HG03045 (cell line): ENCODE results near the gene PCGF1.

Experiments
- ATAC-seq: cut with Tn5 transposase; IDR thresholded peaks from one replicate; pipeline ENCODE4 v1.9.1; 2021; ENCODE audit warnings: mild to moderate bottlenecking, moderate library complexity; ENCODE audit not compliant: unreplicated experiment

Gene PCGF1

DNA sequence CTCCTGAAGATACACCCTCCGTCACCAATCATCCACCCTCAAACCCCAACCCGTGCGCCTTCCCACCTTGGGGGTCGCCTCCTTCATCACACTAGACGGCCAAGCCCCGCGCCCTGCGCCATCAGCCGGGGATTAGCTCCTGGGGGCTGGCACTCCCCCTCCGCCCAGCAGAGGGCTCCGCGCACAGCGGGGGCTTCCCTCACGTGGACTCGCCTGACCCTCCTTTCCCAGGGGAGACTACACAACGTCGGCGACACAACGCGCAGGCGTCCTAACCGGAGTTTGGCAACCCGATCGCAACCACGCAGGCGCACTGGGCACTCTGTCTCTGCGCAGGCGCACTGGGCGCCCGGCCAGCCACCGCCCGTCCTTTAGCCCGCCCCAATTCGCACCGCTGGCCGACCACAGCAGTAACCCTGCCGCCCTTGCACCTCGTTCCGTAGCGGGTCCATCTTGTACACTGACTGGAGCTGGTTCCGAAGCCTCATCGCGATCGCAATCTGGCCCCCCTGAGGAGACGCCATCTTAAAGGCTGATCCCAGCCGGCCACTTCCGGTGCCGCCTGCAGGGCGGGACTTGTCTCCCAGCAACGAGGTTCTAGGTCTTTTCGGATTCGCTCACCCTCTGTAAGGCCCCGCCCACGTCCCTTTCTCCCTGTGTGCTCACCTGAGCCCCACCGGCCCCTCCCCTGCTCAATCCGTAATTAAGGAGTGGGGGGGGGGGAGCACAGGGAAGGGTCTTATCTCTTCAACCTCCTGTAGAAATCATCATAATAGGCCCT is at the start of gene PCGF1:
PCGF1 (minus strand) TSS at position 551 of the 781 bp plus-strand sequence; CDS start at position 524, 27 bp downstream.
- peak; percentile 92 for ATAC-seq

DNA sequence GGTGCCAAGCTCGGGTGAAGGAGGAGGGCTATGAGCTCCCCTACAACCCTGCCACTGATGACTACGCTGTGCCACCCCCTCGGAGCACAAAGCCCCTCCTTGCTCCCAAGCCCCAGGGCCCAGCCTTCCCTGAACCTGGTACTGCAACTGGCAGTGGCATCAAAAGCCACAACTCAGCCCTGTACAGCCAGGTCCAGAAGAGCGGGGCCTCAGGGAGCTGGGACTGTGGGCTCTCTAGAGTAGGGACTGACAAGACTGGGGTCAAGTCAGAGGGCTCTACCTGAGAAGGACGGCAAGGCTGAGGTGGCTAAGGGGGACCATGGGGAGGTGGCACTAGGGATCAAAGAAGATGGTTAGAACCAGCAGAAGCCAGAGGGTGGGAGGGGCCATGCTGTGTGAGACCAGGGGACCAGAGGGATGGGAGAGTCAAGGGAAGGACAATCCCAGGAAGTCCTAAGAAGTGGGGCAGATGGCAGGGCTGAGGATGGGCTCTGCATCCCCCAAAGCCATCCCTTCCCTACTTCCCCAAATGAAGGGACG is 49.4 kb upstream of the PCGF1 start:
- ATAC-seq = no peak

- no peak for ATAC-seq
These were observed 48.7 kb upstream of the PCGF1 start for GRCh38 chr2:74556159-74556558.

DNA sequence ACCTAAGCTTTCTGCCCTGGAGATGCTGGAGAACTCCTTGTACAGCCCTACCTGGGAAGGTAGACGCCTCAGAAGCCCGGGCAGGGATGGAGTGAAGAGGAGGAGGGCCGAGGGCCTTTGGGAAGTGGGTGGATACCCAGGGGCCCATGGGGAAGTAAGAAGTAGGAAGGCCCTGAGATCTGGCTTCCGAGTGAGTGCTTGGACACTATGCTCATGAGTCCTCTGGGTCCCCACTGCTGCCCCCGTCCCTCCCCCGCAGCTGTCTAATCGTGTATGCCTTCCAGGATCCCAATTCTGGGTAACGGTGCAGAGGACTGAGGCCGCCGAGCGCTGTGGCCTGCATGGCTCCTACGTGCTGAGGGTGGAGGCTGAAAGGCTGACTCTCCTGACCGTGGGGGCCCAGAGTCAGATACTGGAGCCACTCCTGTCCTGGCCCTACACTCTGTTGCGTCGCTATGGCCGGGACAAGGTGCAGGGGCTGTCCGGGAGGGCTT is 48.2 kb upstream of the PCGF1 start:
- ATAC-seq = no peak

DNA sequence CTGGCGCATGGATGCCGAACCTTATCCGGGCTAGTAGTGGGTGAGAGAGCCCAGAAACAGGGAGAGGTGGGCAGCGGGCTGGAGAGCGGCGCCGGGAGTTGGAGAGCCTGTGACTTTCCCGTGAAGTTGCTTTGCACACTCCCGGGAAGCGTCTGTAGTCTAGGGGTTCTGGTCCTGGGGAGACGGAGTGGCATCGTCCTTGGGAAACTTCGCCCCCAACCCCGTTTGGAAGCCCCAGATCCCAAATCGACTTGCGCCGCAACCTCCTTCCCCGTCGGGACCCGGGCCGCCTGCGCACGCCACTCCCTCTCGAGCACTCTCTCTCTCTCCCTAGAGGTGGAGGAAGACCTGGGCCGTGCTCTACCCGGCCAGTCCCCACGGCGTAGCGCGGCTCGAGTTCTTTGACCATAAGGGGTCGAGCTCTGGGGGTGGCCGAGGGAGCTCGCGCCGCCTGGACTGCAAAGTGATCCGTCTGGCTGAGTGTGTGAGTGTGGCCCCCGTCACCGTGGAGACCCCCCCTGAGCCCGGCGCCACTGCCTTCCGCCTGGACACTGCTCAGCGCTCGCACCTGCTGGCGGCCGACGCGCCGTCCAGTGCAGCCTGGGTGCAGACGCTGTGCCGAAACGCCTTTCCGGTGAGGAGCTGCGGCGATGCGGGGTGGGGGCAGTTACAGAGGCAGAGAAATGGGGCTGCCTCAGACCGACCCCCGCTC is 47.5 kb upstream of the PCGF1 start:
- peak; percentile 41 for ATAC-seq

DNA sequence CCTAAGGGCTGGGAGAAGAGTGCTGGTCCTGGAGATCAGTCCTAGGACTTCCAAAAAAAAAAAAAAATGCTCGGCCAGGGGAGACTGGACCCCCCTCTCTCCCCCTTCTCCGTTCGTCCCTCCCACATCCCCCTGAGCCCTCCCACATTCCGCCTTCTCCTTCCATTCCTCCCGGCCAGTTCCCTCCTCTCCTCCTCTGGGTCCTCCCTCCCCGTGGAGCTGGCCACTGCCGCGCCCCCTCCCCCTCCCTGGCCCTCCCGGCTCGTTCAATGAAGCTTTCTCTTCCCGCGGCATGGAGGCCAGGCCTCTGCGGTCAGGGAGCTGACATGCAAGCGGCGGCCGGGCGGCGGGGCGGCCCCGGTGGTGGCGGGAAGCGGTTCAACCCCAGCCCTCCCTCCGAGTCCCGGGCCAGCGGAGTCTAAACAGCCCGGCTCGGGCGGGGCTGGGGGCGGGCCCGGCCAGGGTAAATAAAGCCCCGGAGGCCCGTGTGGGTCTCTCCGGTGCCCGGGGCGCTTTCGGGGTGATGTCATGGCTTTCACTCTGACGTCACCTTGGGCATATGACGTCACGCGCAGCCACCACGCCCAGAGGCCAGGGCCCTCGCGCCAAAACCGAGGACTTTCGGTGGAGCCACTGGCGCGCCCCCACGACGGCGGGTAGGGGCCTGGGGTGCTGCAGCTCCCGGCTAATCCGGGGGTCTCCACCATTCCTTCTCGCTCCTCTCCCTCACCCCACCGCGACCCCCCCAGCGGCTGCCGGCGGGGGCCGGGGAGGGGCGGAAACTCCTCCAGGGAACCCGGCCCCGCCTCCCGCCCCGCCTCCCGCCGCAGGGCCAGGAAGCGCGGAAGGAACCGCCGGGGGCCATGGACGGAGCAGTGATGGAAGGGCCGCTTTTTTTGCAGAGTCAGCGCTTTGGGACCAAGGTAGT is 46.7 kb upstream of the PCGF1 start, which contains the start of the genes DOK1 and LOXL3:
DOK1 (plus strand) TSS at position 829 of the 928 bp plus-strand sequence; CDS start at position 864, 35 bp downstream.
LOXL3 (minus strand) TSS at position 51 of the 928 bp plus-strand sequence. CDS start 1,308 bp downstream, outside the sequence.
- peak; percentile 62 for ATAC-seq

- no peak for ATAC-seq
These were observed 45.7 kb upstream of the PCGF1 start for GRCh38 chr2:74552914-74553811.

- no peak for ATAC-seq
These were observed 44.7 kb upstream of the PCGF1 start for GRCh38 chr2:74551942-74552913.

DNA sequence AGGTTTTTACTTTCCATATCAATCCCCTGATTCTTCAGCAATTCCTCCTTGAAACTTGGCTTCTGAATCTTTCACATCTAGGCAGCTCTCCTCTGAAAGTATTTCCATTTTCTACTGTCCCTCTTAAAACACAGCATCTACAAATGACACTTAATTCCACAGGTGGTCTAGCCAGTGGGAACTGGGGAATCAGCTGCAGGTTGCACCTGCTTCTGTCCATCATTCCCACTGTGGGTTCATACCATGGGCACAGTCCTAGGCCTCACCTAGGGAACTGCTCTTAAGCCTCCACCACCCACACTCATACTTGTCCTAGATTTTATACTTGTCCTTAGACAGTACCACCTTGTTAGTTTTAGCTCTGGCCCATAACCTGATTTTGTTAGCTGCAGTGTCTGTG is 44.0 kb upstream of the PCGF1 start:
- ATAC-seq = no peak

DNA sequence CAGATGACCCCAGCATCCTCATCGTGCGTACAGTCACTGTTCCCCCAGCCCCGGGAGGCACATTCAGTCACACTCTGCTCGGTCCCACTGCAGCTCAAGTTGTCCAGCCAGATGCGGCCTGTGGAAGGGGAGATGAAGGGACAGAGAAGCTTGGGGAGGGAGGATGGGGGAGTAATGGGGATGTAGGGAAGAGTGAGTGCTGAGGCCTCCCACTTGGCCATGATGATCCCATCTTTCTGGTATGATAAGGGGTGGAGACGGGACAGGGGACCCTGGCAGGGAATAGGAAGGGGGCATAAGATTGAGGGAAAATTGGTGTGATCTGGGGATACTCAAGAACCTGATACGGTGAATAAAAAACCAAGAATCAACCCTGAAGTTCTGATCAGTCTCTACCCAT is 42.7 kb upstream of the PCGF1 start:
- ATAC-seq = no peak

- peak; percentile 35 for ATAC-seq
These were observed 41.7 kb upstream of the PCGF1 start for GRCh38 chr2:74548900-74549826.

- ATAC-seq = no peak
These were observed 40.9 kb upstream of the PCGF1 start for GRCh38 chr2:74548285-74548899.

DNA sequence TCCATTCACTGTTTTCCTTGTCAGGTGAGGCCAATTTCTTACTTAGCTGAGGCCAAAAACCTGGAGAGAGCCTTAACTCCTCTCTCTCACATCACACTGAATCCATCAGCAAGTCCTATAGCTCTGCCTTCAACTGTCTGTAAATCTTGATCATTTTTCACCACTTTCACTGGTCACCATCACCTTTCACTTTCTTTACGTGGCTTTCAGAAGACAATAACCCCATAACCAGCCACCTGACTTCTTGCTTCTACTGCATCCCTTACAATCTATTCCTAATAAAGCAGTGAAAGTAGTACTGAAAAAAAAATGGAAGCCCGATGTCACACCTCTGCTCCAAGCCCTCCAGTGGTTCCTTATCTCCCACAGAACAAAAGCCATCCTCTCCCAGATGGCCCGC is 38.5 kb upstream of the PCGF1 start:
- no peak for ATAC-seq

DNA sequence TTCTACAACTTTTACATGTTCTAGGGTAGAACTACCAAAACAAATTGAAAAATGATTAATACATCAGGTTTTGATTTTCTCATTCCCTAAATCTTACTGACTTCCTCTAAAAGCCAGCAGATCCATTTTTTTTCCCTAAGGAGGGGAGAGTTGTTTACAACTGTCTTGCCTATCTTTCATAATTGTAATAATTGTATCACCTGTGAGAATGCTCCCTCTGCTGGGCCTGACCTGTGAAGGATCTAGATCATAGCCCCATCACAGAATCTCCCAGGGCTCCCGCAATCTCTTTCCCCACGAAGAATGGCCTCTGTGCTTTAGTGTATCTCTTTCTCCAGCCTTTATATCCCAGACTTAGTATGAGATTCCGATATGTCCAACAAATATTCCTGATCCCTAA is 37.1 kb upstream of the PCGF1 start:
- no peak for ATAC-seq

- no peak for ATAC-seq
These were observed 35.5 kb upstream of the PCGF1 start for GRCh38 chr2:74542978-74543377.

- no peak for ATAC-seq
These were observed 32.8 kb upstream of the PCGF1 start for GRCh38 chr2:74540291-74540690.

DNA sequence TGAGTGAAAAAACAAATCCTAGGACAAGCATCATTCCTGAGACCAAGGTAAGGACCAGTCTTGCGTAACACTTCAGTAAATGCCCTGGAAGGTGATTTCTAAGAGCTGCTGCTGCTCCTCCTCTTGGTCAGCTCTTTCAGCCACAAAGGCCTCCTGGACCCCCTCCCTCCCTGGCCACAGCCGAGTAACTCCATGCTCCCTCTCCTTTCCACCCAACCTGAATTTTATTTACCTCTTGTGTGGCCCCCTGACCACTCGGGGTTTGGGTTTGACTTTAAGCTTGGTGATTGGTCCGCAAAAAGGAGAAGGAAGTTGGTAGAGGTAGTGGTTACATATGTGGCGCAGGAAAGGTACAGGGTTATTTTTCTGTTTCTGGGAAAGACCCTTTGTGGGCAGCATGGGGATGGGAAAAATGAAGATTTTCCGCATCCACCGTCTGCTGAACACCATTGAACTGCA is 31.4 kb upstream of the PCGF1 start:
- ATAC-seq = no peak
